HAP-1 (cell line): ENCODE measurements around the gene XG.
A peak's percentile ranks its signal among the peaks of the same experiment; 100 is the strongest.
"Not testable (repeated sequence)": the region's sequence is repeated elsewhere in the genome, so short reads cannot be mapped to it uniquely, and the experiment has no call there.

Experiments
- DNase-seq, 2 experiments: peaks; one replicate each; pipeline ENCODE4 v3.0.0-alpha.2; 2016 to 2020; ENCODE audit warnings: low spot score in 2 of 2
- H3K27me3 ChIP-seq: fragments of 250-450 bp; sonication (Bioruptor Pico); 2 replicates; pipeline ENCODE4 v1.5.1; 2020; ENCODE audit warnings: low read depth, mild to moderate bottlenecking, moderate library complexity
- H3K36me3 ChIP-seq: fragments of 250-450 bp; sonication (Bioruptor Pico); replicated peaks from 2 replicates; pipeline ENCODE4 v1.5.1; 2020; ENCODE audit warnings: mild to moderate bottlenecking
- H3K4me1 ChIP-seq: fragments of 250-450 bp; sonication (Bioruptor Pico); 2 replicates; pipeline ENCODE4 v1.5.1; 2020; ENCODE audit warnings: mild to moderate bottlenecking
- H3K4me3 ChIP-seq: fragments of 250-450 bp; sonication (Bioruptor Pico); 2 replicates; pipeline ENCODE4 v1.5.1; 2020; ENCODE audit warnings: mild to moderate bottlenecking, moderate library complexity
- H3K9me3 ChIP-seq: fragments of 250-450 bp; sonication (Bioruptor Pico); 2 replicates; pipeline ENCODE4 v1.5.1; 2020; ENCODE audit warnings: mild to moderate bottlenecking, moderate library complexity
- in situ Hi-C: fragments of 300-500 bp; cut with MboI; formaldehyde crosslinking; loops from 3 replicates; pipeline ENCODE4 v1.14.3; 2020; ENCODE audit warnings: low sequenced_read_pairs, inconsistent platforms, mixed read lengths

Gene XG

GRCh38 chrX:2799980-2800379 is 48.1 kb downstream of the XG start:
- not testable (repeated sequence) for DNase-seq, H3K27me3 ChIP-seq, H3K4me1 ChIP-seq, H3K4me3 ChIP-seq, H3K36me3 ChIP-seq, H3K9me3 ChIP-seq
- in situ Hi-C loops: loop anchor here (25.0 kb wide), 1 partner anchor 1338 kb away; the partner anchor contains the start of gene ASMTL

- H3K9me3 ChIP-seq: no peaks in the 10 kb centered on the region
- no peaks in the 10 kb centered on the region for H3K27me3 ChIP-seq
- no peak overlapping the region for H3K4me3 ChIP-seq
- in situ Hi-C loops: loop anchor here (25.0 kb wide), 1 partner anchor 1339 kb away; the partner anchor contains the start of gene ASMTL
- no peak for DNase-seq
- H3K4me1 ChIP-seq: no peaks in the 10 kb centered on the region
- H3K36me3 ChIP-seq: no peaks in the 10 kb centered on the region
These were observed 49.4 kb downstream of the XG start for GRCh38 chrX:2801223-2801622.

- not testable (repeated sequence) for H3K9me3 ChIP-seq, H3K4me3 ChIP-seq, H3K36me3 ChIP-seq, H3K27me3 ChIP-seq, DNase-seq, H3K4me1 ChIP-seq
- in situ Hi-C loops: loop anchor here (25.0 kb wide), 1 partner anchor 1340 kb away; the partner anchor contains the start of gene ASMTL
These were observed 50.7 kb downstream of the XG start for GRCh38 chrX:2802376-2803090.

- not testable (repeated sequence) for H3K36me3 ChIP-seq, H3K4me1 ChIP-seq, H3K9me3 ChIP-seq, H3K4me3 ChIP-seq, DNase-seq, H3K27me3 ChIP-seq
- in situ Hi-C loops: loop anchor here (25.0 kb wide), 1 partner anchor 1341 kb away; the partner anchor contains the start of gene ASMTL
These were observed 51.6 kb downstream of the XG start for GRCh38 chrX:2803486-2803885.

- DNase-seq, H3K36me3 ChIP-seq, H3K9me3 ChIP-seq, H3K4me1 ChIP-seq, H3K4me3 ChIP-seq, H3K27me3 ChIP-seq: not testable (repeated sequence)
- in situ Hi-C loops: loop anchor here (25.0 kb wide), 1 partner anchor 1342 kb away; the partner anchor contains the start of gene ASMTL
These were observed 52.4 kb downstream of the XG start for GRCh38 chrX:2804106-2804843.

GRCh38 chrX:2804858-2805257 is 53.0 kb downstream of the XG start:
- H3K4me1 ChIP-seq, H3K4me3 ChIP-seq: not testable (repeated sequence)
- in situ Hi-C loops: loop anchor here (25.0 kb wide), 1 partner anchor 1343 kb away; the partner anchor contains the start of gene ASMTL

GRCh38 chrX:2811271-2811670 is 59.4 kb downstream of the XG start:
- Histone ChIP-seq H3K36me3 (no peaks in the 10 kb centered on the region), H3K4me3 (no peak overlapping the region), H3K9me3 (no peaks in the 10 kb centered on the region), H3K27me3 (no peaks in the 10 kb centered on the region), H3K4me1 (peaks cover 4% of the 10 kb centered on the region; the same call in 1 of the 2 replicates)
- in situ Hi-C loops: loop anchor here (25.0 kb wide), 1 partner anchor 1349 kb away; the partner anchor contains the start of gene ASMTL
- no peak for DNase-seq

More at GRCh38 chrX:2804858-2805257, 53.0 kb downstream of the XG start:
- not testable (repeated sequence) for H3K36me3 ChIP-seq, H3K27me3 ChIP-seq, H3K9me3 ChIP-seq, DNase-seq

- H3K27me3 ChIP-seq, H3K9me3 ChIP-seq, H3K36me3 ChIP-seq, H3K4me1 ChIP-seq: not testable (repeated sequence)
- in situ Hi-C loops: loop anchor here (25.0 kb wide), 1 partner anchor 1350 kb away; the partner anchor contains the start of gene ASMTL
- DNase-seq: peak; percentile 36 to 76
- peak overlapping the region; percentile 9 for H3K4me3 ChIP-seq
These were observed 60.5 kb downstream of the XG start for GRCh38 chrX:2812161-2812907.

- H3K27me3 ChIP-seq: no peaks in the 10 kb centered on the region; the same call in 1 of the 2 replicates
- no peak overlapping the region for H3K4me3 ChIP-seq
- in situ Hi-C loops: loop anchor here (25.0 kb wide), 1 partner anchor 1355 kb away; the partner anchor contains the start of gene ASMTL
- H3K9me3 ChIP-seq: no peaks in the 10 kb centered on the region
- no peaks in the 10 kb centered on the region for H3K36me3 ChIP-seq
- peaks cover 4% of the 10 kb centered on the region; the same call in 1 of the 2 replicates for H3K4me1 ChIP-seq
- DNase-seq: no peak
These were observed 65.2 kb downstream of the XG start for GRCh38 chrX:2817036-2817435.

GRCh38 chrX:2819345-2820135 is 67.7 kb downstream of the XG start:
- Histone ChIP-seq H3K4me3 (no peak overlapping the region), H3K27me3 (no peaks in the 10 kb centered on the region; the same call in 1 of the 2 replicates), H3K36me3 (no peaks in the 10 kb centered on the region), H3K9me3 (no peaks in the 10 kb centered on the region), H3K4me1 (no peaks in the 10 kb centered on the region)
- DNase-seq: peak; percentile 52 to 59
- in situ Hi-C loops: loop anchor here (10.0 to 25.0 kb wide), 3 partner anchors 175 to 1357 kb away; partner anchors contain the start of gene ASMTL

GRCh38 chrX:2820136-2820771 is 68.4 kb downstream of the XG start:
- in situ Hi-C loops: loop anchor here (10.0 to 25.0 kb wide), 3 partner anchors 175 to 1358 kb away; partner anchors contain the start of gene ASMTL
- H3K36me3 ChIP-seq: no peaks in the 10 kb centered on the region
- H3K9me3 ChIP-seq: no peaks in the 10 kb centered on the region
- DNase-seq: no peak
- H3K4me3 ChIP-seq: no peak overlapping the region
- H3K27me3 ChIP-seq: no peaks in the 10 kb centered on the region; the same call in 1 of the 2 replicates
- no peaks in the 10 kb centered on the region for H3K4me1 ChIP-seq

GRCh38 chrX:2823795-2824386 is 72.1 kb downstream of the XG start:
- DNase-seq: no peak
- H3K36me3 ChIP-seq: no peaks in the 10 kb centered on the region
- no peak overlapping the region for H3K4me3 ChIP-seq
- no peaks in the 10 kb centered on the region for H3K27me3 ChIP-seq
- in situ Hi-C loops: loop anchor here (10.0 to 25.0 kb wide), 3 partner anchors 179 to 1362 kb away; partner anchors contain the start of gene ASMTL
- H3K4me1 ChIP-seq: no peaks in the 10 kb centered on the region
- H3K9me3 ChIP-seq: no peaks in the 10 kb centered on the region
